GM12891 (cell line): ENCODE measurements around the gene LRRC47.

ENCODE experiments used
- PAX5 ChIP-seq: IDR thresholded peaks from 2 replicates; pipeline ENCODE4 v1.6.1; 2011; ENCODE audit warnings: low read length, moderate library complexity, mild to moderate bottlenecking; ENCODE audit not compliant: insufficient read depth, severe bottlenecking
- POLR2A ChIP-seq: IDR thresholded peaks from 2 replicates; pipeline ENCODE4 v1.6.1; 2011; ENCODE audit warnings: low read depth, low read length, control low read depth
- POLR2AphosphoS5 ChIP-seq: IDR thresholded peaks from 2 replicates; pipeline ENCODE4 v1.6.1; 2011; ENCODE audit warnings: low read depth, low read length, control low read depth
- SPI1 ChIP-seq: IDR thresholded peaks from 2 replicates; pipeline ENCODE4 v1.6.1; 2011; ENCODE audit warnings: low read depth, low read length, control low read depth
- TAF1 ChIP-seq: IDR thresholded peaks from 2 replicates; pipeline ENCODE4 v1.6.1; 2011; ENCODE audit warnings: low read depth, low read length, control low read depth

DNA sequence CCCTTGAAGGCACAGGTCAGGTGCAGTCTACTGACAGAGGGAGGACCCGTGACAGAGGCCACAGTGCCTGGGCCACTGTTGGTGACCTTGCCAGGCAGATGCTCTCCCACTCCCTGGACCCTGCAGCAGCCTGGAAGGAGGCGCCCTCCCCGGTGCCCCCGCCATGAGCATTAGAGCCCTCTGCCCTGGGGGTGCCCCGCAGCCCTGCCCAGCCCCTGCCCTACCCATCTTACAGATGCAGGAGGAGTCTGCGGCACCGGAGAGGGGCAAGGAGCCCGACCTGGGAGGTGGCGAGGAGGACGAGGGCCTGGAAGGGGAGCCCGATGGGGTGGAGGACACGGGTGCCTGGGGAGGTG lies 33.4 kb downstream of the LRRC47 start:
- TF ChIP-seq POLR2A (no peak), TAF1 (no peak), PAX5 (no peak), POLR2AphosphoS5 (no peak), SPI1 (no peak)
